HepG2 (cell line): Measurements from ENCODE around the gene METTL21C. TPM values are rescaled to one million over a fixed set of nuclear protein-coding genes. Genes with fewer than 3 reads are reported as not detected.

ENCODE experiments used
- ATAC-seq: fragments of 200-7000 bp; cut with Tn5 transposase; 3 replicates; pipeline ENCODE4 v1.9.1; 2020; ENCODE audit warnings: mild to moderate bottlenecking, moderate library complexity
- BruUV-seq: library from RNA; stranded (reverse); fragments of 400-500 nt; replicated peaks from 2 replicates; lab custom pipeline; 2021; lab: Mats Ljungman, UMichigan
- CTCF ChIA-PET: fragments of 300-600 bp; formaldehyde crosslinking; extraction: SDS; loops from one replicate; lab custom pipeline; 2021; ENCODE audit warnings: low total read pairs, inconsistent platforms, low intra/inter-chr PET ratio; lab: Yijun Ruan, JAX
- POLR2A ChIA-PET: fragments of 350-600 bp; sonication (Branson Sonifier 250); formaldehyde crosslinking; loops from one replicate; lab custom pipeline; 2020; ENCODE audit warnings: antibody characterized with exemption, inconsistent platforms; lab: Yijun Ruan, JAX
- DNase-seq: peaks from one replicate; pipeline ENCODE4 v3.0.0-alpha.2; 2015; ENCODE audit warnings: low spot score
- FAIRE-seq: peaks from 3 replicates; lab custom pipeline; 2011; peaks lifted over from hg19 to GRCh38; lab: Jason Lieb, UNC
- H2AFZ ChIP-seq: one replicate; pipeline ENCODE4 v1.6.1; 2011; ENCODE audit warnings: low read length, inconsistent platforms
- H3K27ac ChIP-seq: fragments of 300-600 bp; 3 replicates; pipeline ENCODE4 v1.8.0; 2011; ENCODE audit warnings: mixed run types, mild to moderate bottlenecking, mixed read lengths, low read length, inconsistent platforms; ENCODE audit not compliant: insufficient read depth; ENCODE audit errors: extremely low read length
- H3K27me3 ChIP-seq, 2 experiments: fragments of 200-600 bp in 1 of 2; 2 replicates in 1 of 2; 3 replicates in 1 of 2; pipeline versions ENCODE4 v1.6.0 to v1.8.0; 2011; ENCODE audit warnings: low read length in 2 of 2, mild to moderate bottlenecking in 2 of 2, moderate library complexity in 2 of 2, inconsistent platforms in 1 of 2; ENCODE audit not compliant: insufficient read depth in 2 of 2, control insufficient read depth in 1 of 2
- H3K36me3 ChIP-seq, 2 experiments: fragments of 200-600 bp in 1 of 2; replicated peaks in 1 of 2; 2 replicates in 1 of 2; 3 replicates in 1 of 2; pipeline versions ENCODE4 v1.5.1 to v1.8.0; 2011; ENCODE audit warnings: low read length in 2 of 2, inconsistent platforms in 1 of 2; ENCODE audit not compliant: insufficient read depth in 2 of 2, control insufficient read depth in 1 of 2
- H3K4me1 ChIP-seq: 2 replicates; pipeline ENCODE4 v1.5.1; 2012; ENCODE audit warnings: low read length, inconsistent platforms; ENCODE audit not compliant: insufficient read depth
- H3K4me2 ChIP-seq: 2 replicates; pipeline ENCODE4 v1.6.0; 2011; ENCODE audit warnings: low read depth, low read length, inconsistent platforms
- H3K4me3 ChIP-seq, 3 experiments: fragments of 200-600 bp in 1 of 3; sonication (generic), shearing (Covaris generic) in 1 of 3; replicated peaks in 1 of 3; 2 replicates each; pipeline ENCODE4 v1.5.1; 2011 to 2016; ENCODE audit warnings: low read length in 3 of 3, inconsistent platforms in 2 of 3, low read depth in 2 of 3, mild to moderate bottlenecking in 2 of 3, control low read depth in 1 of 3, mixed read lengths in 1 of 3; ENCODE audit not compliant: insufficient read depth in 1 of 3
- H3K79me2 ChIP-seq: one replicate; pipeline ENCODE4 v1.6.1; 2011; ENCODE audit warnings: low read length, inconsistent platforms; ENCODE audit not compliant: insufficient read depth
- H3K9ac ChIP-seq: 2 replicates; pipeline ENCODE4 v1.6.0; 2011; ENCODE audit warnings: mild to moderate bottlenecking, low read depth, low read length, inconsistent platforms; ENCODE audit not compliant: insufficient read depth
- H3K9me3 ChIP-seq: 2 replicates; pipeline ENCODE4 v1.5.1; 2012; ENCODE audit warnings: mild to moderate bottlenecking, low read length
- H4K20me1 ChIP-seq: 2 replicates; pipeline ENCODE4 v1.6.0; 2011; ENCODE audit warnings: inconsistent platforms, mild to moderate bottlenecking, low read length, moderate library complexity; ENCODE audit not compliant: insufficient read depth
- BCL6 ChIP-seq: IDR thresholded peaks from 2 replicates; pipeline ENCODE4 v1.6.1; 2016; ENCODE audit warnings: missing genetic modification reagents, missing compliant biosample characterization
- GFI1 ChIP-seq: sonication (generic); formaldehyde crosslinking; IDR thresholded peaks from 2 replicates; pipeline ENCODE4 v1.5.0; 2020; ENCODE audit warnings: missing genetic modification reagents, mild to moderate bottlenecking, borderline replicate concordance
- GPBP1L1 ChIP-seq: sonication (generic); formaldehyde crosslinking; IDR thresholded peaks from 2 replicates; pipeline ENCODE4 v1.5.0; 2020; ENCODE audit warnings: mild to moderate bottlenecking, missing genetic modification reagents
- HNF1A ChIP-seq, 2 experiments: sonication (generic) in 1 of 2; formaldehyde crosslinking in 1 of 2; IDR thresholded peaks; 2 replicates each; pipeline versions ENCODE4 v1.4.0 to v1.6.1; 2016 to 2020; ENCODE audit warnings: borderline replicate concordance in 1 of 2, low read depth in 1 of 2, mild to moderate bottlenecking in 1 of 2, missing genetic modification reagents in 1 of 2
- KAT7 ChIP-seq: IDR thresholded peaks from 2 replicates; pipeline ENCODE4 v1.6.1; 2018; ENCODE audit warnings: borderline replicate concordance, missing compliant biosample characterization
- NR2F2 ChIP-seq: IDR thresholded peaks from 2 replicates; pipeline ENCODE4 v1.6.1; 2012; ENCODE audit warnings: low read depth, inconsistent platforms, borderline replicate concordance
- NR2F6 ChIP-seq, 2 experiments: IDR thresholded peaks; 2 replicates each; pipeline ENCODE4 v1.6.1; 2016; ENCODE audit warnings: antibody characterized with exemption in 1 of 2, mild to moderate bottlenecking in 1 of 2
- PBX2 ChIP-seq: IDR thresholded peaks from 2 replicates; pipeline ENCODE4 v1.6.1; 2016; ENCODE audit warnings: control low read depth
- RFX3 ChIP-seq: IDR thresholded peaks from 2 replicates; pipeline ENCODE4 v1.6.1; 2016; ENCODE audit warnings: missing biosample characterization, missing genetic modification reagents
- SOX5 ChIP-seq: IDR thresholded peaks from 2 replicates; pipeline ENCODE4 v1.6.1; 2016; ENCODE audit warnings: borderline replicate concordance
- TEAD3 ChIP-seq: optimal IDR thresholded peaks from 2 replicates; pipeline ENCODE3; 2016; ENCODE audit warnings: borderline replicate concordance
- TEF ChIP-seq: sonication (generic); formaldehyde crosslinking; IDR thresholded peaks from 2 replicates; pipeline ENCODE4 v1.5.0; 2020; ENCODE audit warnings: missing genetic modification reagents
- TMF1 ChIP-seq: sonication (generic); formaldehyde crosslinking; IDR thresholded peaks from 2 replicates; pipeline ENCODE4 v1.8.1; 2022; ENCODE audit warnings: low read depth, missing genetic modification reagents
- TOE1 ChIP-seq: sonication (generic); formaldehyde crosslinking; IDR thresholded peaks from 2 replicates; pipeline ENCODE4 v1.4.0; 2020; ENCODE audit warnings: mild to moderate bottlenecking, missing genetic modification reagents
- ZFP37 ChIP-seq: sonication (generic); formaldehyde crosslinking; IDR thresholded peaks from 2 replicates; pipeline ENCODE4 v1.4.0; 2020; ENCODE audit warnings: missing genetic modification reagents, borderline replicate concordance
- WGBS: methylation state at CpG from one replicate; pipeline ENCODE4 v1.1.6; 2017; ENCODE audit warnings: low lambda C conversion rate; 5-methylcytosine and 5-hydroxymethylcytosine counted together
- in situ Hi-C: cut with HindIII; loops from 2 replicates; pipeline ENCODE4 v1.10.0; 2017; ENCODE audit warnings: low pct_unique_long_range_greater_than_20kb; ENCODE audit not compliant: extremely low pct_ligation_motif_present
- intact Hi-C: fragments of 100-400 bp; cut with micrococcal nuclease; formaldehyde crosslinking; loops from one replicate; pipeline ENCODE4 v1.10.0; 2022; ENCODE audit not compliant: unreplicated experiment
- polyA plus RNA-seq, 8 experiments: library from polyadenylated mRNA; depleted of rRNA in 3 of 8; stranded (reverse) in 7 of 8; unstranded in 1 of 8; fragments of >200 nt; fragmentation: Illumina TruSeq in 4 of 8; extraction: Trizol in 4 of 8; gene quantifications; 2 replicates each; pipeline versions ENCODE4 v1.2.1 to v1.2.3, GENCODE V29; 2011 to 2016; ENCODE audit warnings: low read depth in 4 of 8, missing spikeins in 1 of 8, mixed read lengths in 1 of 8; ENCODE audit not compliant: insufficient read depth in 1 of 8
- total RNA-seq, 5 experiments: library from RNA; depleted of rRNA; stranded (reverse); fragments of >200 nt; fragmentation: Illumina TruSeq; extraction: Trizol; gene quantifications; 2 replicates each; pipeline ENCODE4 v1.2.3, GENCODE V29; 2016; ENCODE audit warnings: low read depth in 1 of 5

Gene METTL21C
- total and polyA plus RNA-seq, 2 of the 13 experiments (the other 11 are each of a cell fraction or from before 2014, with no cell fraction given), result not detected

GRCh38 chr13:102645701-102646100, 49.1 kb downstream of the METTL21C start:
- FAIRE-seq, result no peak
- CTCF ChIA-PET, result no interaction called here
- POLR2A ChIA-PET, result no interaction called here
- no peak for TF ChIP-seq TOE1 (CRISPR knock-in tag)
- TF ChIP-seq BCL6 (CRISPR knock-in tag), result no peak
- no peak for TF ChIP-seq SOX5 (CRISPR knock-in tag)
- TF ChIP-seq GFI1 (CRISPR knock-in tag), result no peak
- TF ChIP-seq NR2F2, result no peak
- TF ChIP-seq TEF (CRISPR knock-in tag), result no peak
- TF ChIP-seq GPBP1L1 (CRISPR knock-in tag), result no peak
- no peak for TF ChIP-seq TEAD3 (CRISPR knock-in tag)
- no peak for TF ChIP-seq PBX2 (CRISPR knock-in tag)
- TF ChIP-seq RFX3 (CRISPR knock-in tag), result no peak
- TF ChIP-seq KAT7 (CRISPR knock-in tag), result no peak
- no peak for TF ChIP-seq ZFP37 (CRISPR knock-in tag)
- TF ChIP-seq HNF1A (IDR thresholded peaks at IDR 0.05; ENCODE audit: low read depth), result no peak
- no peak for TF ChIP-seq HNF1A (CRISPR knock-in tag; IDR thresholded peaks at IDR 0.05; ENCODE audit: borderline replicate concordance)
- TF ChIP-seq TMF1 (CRISPR knock-in tag), result no peak
- no peak for TF ChIP-seq NR2F6 (IDR thresholded peaks at IDR 0.05)
- TF ChIP-seq NR2F6 (CRISPR knock-in tag; IDR thresholded peaks at IDR 0.05), result no peak

More at GRCh38 chr13:102645701-102646100, 49.1 kb downstream of the METTL21C start:
- 100% methylated on average over 1 of the region's 1 CpG for WGBS
- Histone ChIP-seq H3K9ac (no peak overlapping the region), H3K79me2 (no peaks in the 10 kb centered on the region), H4K20me1 (no peaks in the 10 kb centered on the region), H2AFZ (no peak overlapping the region), H3K27me3 (no peaks in the 10 kb centered on the region), H3K4me3 (no peak overlapping the region), H3K36me3 (peaks cover 12 to 57% of the 10 kb centered on the region in 2 experiments; a peak in 4 of 5 replicates), H3K4me1 (no peaks in the 10 kb centered on the region), H3K9me3 (no peaks in the 10 kb centered on the region), H3K4me2 (no peak overlapping the region), H3K27ac (no peak overlapping the region)
- DNase-seq (no peak), ATAC-seq (no peak)
- in situ Hi-C loops, result no loop called here
- BruUV-seq, result no TSS peak
- intact Hi-C loops, result no loop called here
